HG02973 (cell line): ENCODE results near the gene SPPL2C.
"Not testable (repeated sequence)": the region's sequence is repeated elsewhere in the genome, so short reads cannot be mapped to it uniquely, and the experiment has no call there.

Source experiments
- ATAC-seq: cut with Tn5 transposase; IDR thresholded peaks from one replicate; pipeline ENCODE4 v1.9.1; 2021; ENCODE audit warnings: moderate library complexity; ENCODE audit not compliant: unreplicated experiment

SPPL2C gene

GRCh38 chr17:45848868-45849535 is 4.3 kb downstream of the SPPL2C start:
- ATAC-seq = no peak

- no peak for ATAC-seq
Observed at GRCh38 chr17:45849536-45849990, 4.9 kb downstream of the SPPL2C start.

- ATAC-seq = no peak
Observed at GRCh38 chr17:45850011-45850410, 5.3 kb downstream of the SPPL2C start.

- ATAC-seq = no peak
Observed at GRCh38 chr17:45850468-45850867, 5.8 kb downstream of the SPPL2C start.

- no peak for ATAC-seq
Observed at GRCh38 chr17:45851022-45851421, 6.3 kb downstream of the SPPL2C start.

- ATAC-seq = no peak
Observed at GRCh38 chr17:45851464-45851863, 6.8 kb downstream of the SPPL2C start.

GRCh38 chr17:45851873-45852272 is 7.2 kb downstream of the SPPL2C start:
- no peak for ATAC-seq

GRCh38 chr17:45852535-45853297 is 8.0 kb downstream of the SPPL2C start:
- no peak for ATAC-seq

- ATAC-seq = no peak
Observed at GRCh38 chr17:45854209-45854608, 9.5 kb downstream of the SPPL2C start.

GRCh38 chr17:45855691-45856336 is 11.1 kb downstream of the SPPL2C start:
- no peak for ATAC-seq

- no peak for ATAC-seq
Observed at GRCh38 chr17:45857977-45858708, 13.5 kb downstream of the SPPL2C start.

GRCh38 chr17:45861165-45861564 is 16.5 kb downstream of the SPPL2C start:
- no peak for ATAC-seq

GRCh38 chr17:45862127-45862526 is 17.4 kb downstream of the SPPL2C start:
- ATAC-seq = not testable (repeated sequence)

GRCh38 chr17:45863857-45864654 is 19.4 kb downstream of the SPPL2C start:
- no peak for ATAC-seq

- no peak for ATAC-seq
Observed at GRCh38 chr17:45867171-45867570, 22.5 kb downstream of the SPPL2C start.

GRCh38 chr17:45867702-45868101 is 23.0 kb downstream of the SPPL2C start:
- no peak for ATAC-seq

- ATAC-seq = no peak
Observed at GRCh38 chr17:45868276-45868675, 23.6 kb downstream of the SPPL2C start.

- ATAC-seq = no peak
Observed at GRCh38 chr17:45869676-45870341, 25.1 kb downstream of the SPPL2C start.

- ATAC-seq = no peak
Observed at GRCh38 chr17:45870342-45870974, 25.8 kb downstream of the SPPL2C start.
